ENCODE results near the gene ABLIM1.

The ABLIM1 gene

GRCh38 chr10:114616516-114616915 lies 41.6 kb downstream of the ABLIM1 start:
- DNase-seq = no peak

- DNase-seq = no peak
These were observed 42.0 kb downstream of the ABLIM1 start for GRCh38 chr10:114616103-114616502.

- no peak for DNase-seq
These were observed 42.5 kb downstream of the ABLIM1 start for GRCh38 chr10:114615600-114616007.

GRCh38 chr10:114613237-114613979 lies 44.7 kb downstream of the ABLIM1 start:
- no peak for DNase-seq

- DNase-seq = no peak
These were observed 46.5 kb downstream of the ABLIM1 start for GRCh38 chr10:114611617-114612016.

GRCh38 chr10:114609518-114610426 lies 48.3 kb downstream of the ABLIM1 start:
- no peak for DNase-seq

GRCh38 chr10:114607358-114607998 lies 50.6 kb downstream of the ABLIM1 start:
- DNase-seq = no peak

GRCh38 chr10:114605155-114605797 lies 52.8 kb downstream of the ABLIM1 start:
- no peak for DNase-seq

- DNase-seq = no peak
These were observed 53.5 kb downstream of the ABLIM1 start for GRCh38 chr10:114604357-114605130.

GRCh38 chr10:114603948-114604347 lies 54.1 kb downstream of the ABLIM1 start:
- DNase-seq = no peak

- no peak for DNase-seq
These were observed 54.8 kb downstream of the ABLIM1 start for GRCh38 chr10:114603303-114603702.

- DNase-seq = no peak
These were observed 58.0 kb downstream of the ABLIM1 start for GRCh38 chr10:114600057-114600456.

- DNase-seq = no peak
These were observed 61.3 kb downstream of the ABLIM1 start for GRCh38 chr10:114596793-114597192.

GRCh38 chr10:114593816-114594468 lies 64.1 kb downstream of the ABLIM1 start:
- no peak for DNase-seq

GRCh38 chr10:114593240-114593792 lies 64.8 kb downstream of the ABLIM1 start:
- no peak for DNase-seq

- DNase-seq = no peak
These were observed 67.1 kb downstream of the ABLIM1 start for GRCh38 chr10:114590993-114591392.

- no peak for DNase-seq
These were observed 73.7 kb downstream of the ABLIM1 start for GRCh38 chr10:114584419-114584818.

- no peak for DNase-seq
These were observed 77.0 kb downstream of the ABLIM1 start for GRCh38 chr10:114581071-114581470.

- no peak for DNase-seq
These were observed 80.9 kb downstream of the ABLIM1 start for GRCh38 chr10:114577133-114577532.

GRCh38 chr10:114576716-114577115 lies 81.4 kb downstream of the ABLIM1 start:
- DNase-seq = no peak

- DNase-seq = no peak
These were observed 82.0 kb downstream of the ABLIM1 start for GRCh38 chr10:114576132-114576487.

All from bone marrow (tissue), 2 donors.